ENCODE results near the gene CETN1.

CETN1 gene

DNA sequence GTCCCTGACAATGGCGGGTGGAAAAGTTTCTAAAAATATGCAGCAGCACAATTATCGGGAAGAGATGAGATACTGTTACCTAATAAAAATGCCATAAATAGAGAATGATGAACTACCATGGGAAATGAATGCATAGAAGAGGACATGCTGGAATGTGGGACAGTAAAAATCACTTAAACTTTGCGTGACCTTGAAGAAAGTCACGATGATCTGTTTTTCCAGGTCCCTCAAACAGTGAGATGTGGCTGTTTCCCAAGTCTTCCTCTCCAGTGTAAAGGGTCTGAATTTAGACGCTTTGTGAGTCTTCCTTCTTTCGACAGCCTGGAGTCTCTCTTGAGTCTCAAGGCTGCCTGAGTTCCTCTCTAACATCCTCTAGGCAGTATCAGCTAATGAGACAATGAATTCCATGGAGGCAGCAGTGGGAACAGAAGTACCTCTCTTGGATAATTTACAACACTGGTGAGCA is 18.0 kb downstream of the CETN1 start:
- CTCF ChIA-PET: interaction anchor here (0.8 to 1.8 kb wide), 3 partner anchors 17 to 235 kb away, joined by 3 to 4 read pairs (median 3); no protein-coding TSS in a partner anchor
- no peak overlapping the region for H3K27ac Mint-ChIP-seq
- no peaks in the 10 kb centered on the region for H3K36me3 Mint-ChIP-seq
- H3K9me3 Mint-ChIP-seq: no peaks in the 10 kb centered on the region
- peaks cover 35% of the 10 kb centered on the region for H3K27me3 Mint-ChIP-seq
- no peak for DNase-seq
- H3K4me3 Mint-ChIP-seq: no peak overlapping the region
- peaks cover 12% of the 10 kb centered on the region for H3K4me1 Mint-ChIP-seq

GRCh38 chr18:600107-600506 is 19.9 kb downstream of the CETN1 start:
- no peak for DNase-seq
- no peak overlapping the region for H3K27ac Mint-ChIP-seq
- CTCF ChIA-PET: no interaction called here
- H3K36me3 Mint-ChIP-seq: no peaks in the 10 kb centered on the region
- peaks cover 12% of the 10 kb centered on the region for H3K4me1 Mint-ChIP-seq
- peaks cover 35% of the 10 kb centered on the region for H3K27me3 Mint-ChIP-seq
- H3K4me3 Mint-ChIP-seq: no peak overlapping the region
- H3K9me3 Mint-ChIP-seq: no peaks in the 10 kb centered on the region

GRCh38 chr18:604771-605170 is 24.6 kb downstream of the CETN1 start:
- H3K4me1 Mint-ChIP-seq: no peaks in the 10 kb centered on the region
- peaks cover 23% of the 10 kb centered on the region for H3K27me3 Mint-ChIP-seq
- H3K36me3 Mint-ChIP-seq: no peaks in the 10 kb centered on the region
- DNase-seq: no peak
- CTCF ChIA-PET: interaction anchor here (1.3 kb wide), 1 partner anchor 234 kb away, joined by 3 read pairs; no protein-coding TSS in a partner anchor
- no peak overlapping the region for H3K4me3 Mint-ChIP-seq
- H3K9me3 Mint-ChIP-seq: no peaks in the 10 kb centered on the region
- H3K27ac Mint-ChIP-seq: no peak overlapping the region

DNA sequence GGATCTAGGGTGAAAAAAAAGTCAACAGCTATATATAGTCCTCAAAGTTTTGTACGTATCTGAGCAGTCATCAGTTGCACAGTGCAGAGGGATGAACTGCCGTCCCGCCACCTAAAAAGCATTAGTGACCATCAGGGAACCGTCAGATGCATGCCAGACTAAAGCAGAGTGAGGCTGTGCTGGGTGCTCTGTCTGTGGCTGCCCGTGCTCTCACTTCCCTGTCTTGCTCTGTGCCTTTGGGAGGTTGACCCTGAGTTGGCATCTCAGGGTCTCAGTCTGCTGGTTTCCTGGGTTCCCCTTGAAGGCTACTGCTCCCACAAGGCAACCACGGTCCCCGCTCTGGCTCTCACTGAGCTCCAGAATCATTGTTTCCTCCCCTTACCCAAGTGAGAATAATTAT is 27.8 kb downstream of the CETN1 start:
- no peak overlapping the region for H3K4me3 Mint-ChIP-seq
- no peaks in the 10 kb centered on the region for H3K36me3 Mint-ChIP-seq
- H3K27me3 Mint-ChIP-seq: peaks cover 21% of the 10 kb centered on the region
- no peaks in the 10 kb centered on the region for H3K4me1 Mint-ChIP-seq
- H3K9me3 Mint-ChIP-seq: no peaks in the 10 kb centered on the region
- no peak overlapping the region for H3K27ac Mint-ChIP-seq
- CTCF ChIA-PET: interaction anchor here (1.9 kb wide), 1 partner anchor 8 kb away, joined by 6 read pairs; no protein-coding TSS in a partner anchor
- DNase-seq: no peak

DNA sequence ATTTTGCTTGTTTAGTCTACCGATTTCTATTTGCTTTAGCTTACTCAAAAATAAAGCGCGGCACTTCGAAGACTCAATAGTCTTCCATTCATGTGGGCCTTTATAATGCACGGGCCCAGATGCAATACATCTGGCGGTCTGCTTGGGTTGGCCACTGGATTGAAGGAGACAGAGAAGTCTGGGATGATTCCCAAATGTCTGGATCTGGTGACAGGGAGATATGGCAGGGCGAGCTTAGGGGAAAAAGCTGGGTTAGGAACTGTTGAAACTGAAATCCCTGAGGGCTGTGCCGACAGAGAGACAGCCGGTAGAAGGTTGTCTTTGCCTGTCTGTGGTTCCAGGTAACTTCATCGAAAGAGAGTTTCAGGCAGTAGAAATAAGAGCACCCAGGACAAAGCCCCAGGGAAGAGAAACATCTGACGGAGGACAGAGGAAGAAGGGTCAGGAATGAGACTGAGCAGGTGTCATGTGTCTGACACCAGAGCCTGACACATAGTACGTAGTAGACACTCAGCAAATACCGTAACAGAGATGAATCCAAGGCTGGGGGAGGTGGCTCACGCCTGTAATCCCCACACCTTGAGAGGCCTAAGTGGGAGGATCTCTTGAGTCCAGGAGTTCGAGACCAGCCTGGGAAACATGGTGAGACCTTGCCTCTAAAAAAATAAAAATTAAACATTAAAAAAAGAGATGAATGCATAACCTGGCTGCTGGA is 30.2 kb downstream of the CETN1 start:
- Mint-ChIP-seq H3K4me3 (no peak overlapping the region), H3K27me3 (peaks cover 21% of the 10 kb centered on the region), H3K27ac (no peak overlapping the region), H3K36me3 (no peaks in the 10 kb centered on the region), H3K9me3 (no peaks in the 10 kb centered on the region), H3K4me1 (no peaks in the 10 kb centered on the region)
- CTCF ChIA-PET: interaction anchor here (1.7 kb wide), 1 partner anchor 13 kb away, joined by 3 read pairs; no protein-coding TSS in a partner anchor
- no peak for DNase-seq

- no peak overlapping the region for H3K27ac Mint-ChIP-seq
- CTCF ChIA-PET: interaction anchor here (1.7 kb wide), 1 partner anchor 12 kb away, joined by 3 read pairs; no protein-coding TSS in a partner anchor
- H3K27me3 Mint-ChIP-seq: peaks cover 14% of the 10 kb centered on the region
- no peaks in the 10 kb centered on the region for H3K9me3 Mint-ChIP-seq
- H3K4me3 Mint-ChIP-seq: no peak overlapping the region
- DNase-seq: no peak
- H3K4me1 Mint-ChIP-seq: no peaks in the 10 kb centered on the region
- no peaks in the 10 kb centered on the region for H3K36me3 Mint-ChIP-seq
Measured at GRCh38 chr18:612156-612555, 32.0 kb downstream of the CETN1 start.

GRCh38 chr18:614193-614592 is 34.0 kb downstream of the CETN1 start:
- Mint-ChIP-seq H3K27me3 (peaks cover 18% of the 10 kb centered on the region), H3K4me3 (no peak overlapping the region), H3K27ac (no peak overlapping the region), H3K36me3 (no peaks in the 10 kb centered on the region), H3K4me1 (no peaks in the 10 kb centered on the region), H3K9me3 (no peaks in the 10 kb centered on the region)
- no peak for DNase-seq
- CTCF ChIA-PET: interaction anchor here (1.3 to 1.4 kb wide), 2 partner anchors 11 to 217 kb away, joined by 4 to 5 read pairs; no protein-coding TSS in a partner anchor

DNA sequence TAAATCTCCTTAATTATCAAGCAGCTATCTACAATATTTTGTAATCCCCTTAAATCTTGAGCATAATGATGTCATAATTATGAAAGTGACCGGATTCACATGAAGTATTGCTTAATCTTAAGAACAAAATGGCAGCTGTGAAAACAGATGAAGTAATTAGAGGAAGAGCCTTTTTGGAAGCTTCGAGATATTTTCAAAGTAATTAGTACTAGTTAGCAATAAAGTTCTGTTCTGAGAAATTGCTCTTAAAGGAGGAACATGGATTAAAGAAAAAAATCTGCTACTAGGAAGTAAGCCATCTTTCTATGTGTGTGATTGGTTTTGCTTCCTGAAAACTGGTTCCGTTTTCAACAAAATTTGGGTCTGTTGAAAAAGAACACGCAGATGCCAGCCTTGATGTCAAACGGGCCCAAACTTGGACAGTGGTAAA is 34.9 kb downstream of the CETN1 start:
- no peak for DNase-seq
- Mint-ChIP-seq H3K36me3 (no peaks in the 10 kb centered on the region), H3K4me3 (no peak overlapping the region), H3K27me3 (peaks cover 26% of the 10 kb centered on the region), H3K27ac (no peak overlapping the region), H3K4me1 (no peaks in the 10 kb centered on the region), H3K9me3 (no peaks in the 10 kb centered on the region)
- CTCF ChIA-PET: interaction anchor here (0.9 to 2.4 kb wide), 7 partner anchors 8 to 225 kb away, joined by 4 to 9 read pairs (median 4); no protein-coding TSS in a partner anchor

- Mint-ChIP-seq H3K36me3 (no peaks in the 10 kb centered on the region), H3K4me3 (no peak overlapping the region), H3K4me1 (no peaks in the 10 kb centered on the region), H3K9me3 (no peaks in the 10 kb centered on the region), H3K27ac (no peak overlapping the region), H3K27me3 (peaks cover 26% of the 10 kb centered on the region)
- DNase-seq: no peak
- CTCF ChIA-PET: interaction anchor here (0.6 to 2.4 kb wide), 8 partner anchors 8 to 335 kb away, joined by 3 to 9 read pairs (median 4); no protein-coding TSS in a partner anchor
Measured at GRCh38 chr18:615773-616172, 35.6 kb downstream of the CETN1 start.

GRCh38 chr18:616380-616995 is 36.3 kb downstream of the CETN1 start:
- Mint-ChIP-seq H3K36me3 (no peaks in the 10 kb centered on the region), H3K4me1 (no peaks in the 10 kb centered on the region), H3K27me3 (peaks cover 21% of the 10 kb centered on the region), H3K4me3 (no peak overlapping the region), H3K27ac (no peak overlapping the region), H3K9me3 (no peaks in the 10 kb centered on the region)
- no peak for DNase-seq
- CTCF ChIA-PET: interaction anchor here (0.7 to 2.4 kb wide), 6 partner anchors 8 to 226 kb away, joined by 3 to 8 read pairs (median 4); no protein-coding TSS in a partner anchor

DNA sequence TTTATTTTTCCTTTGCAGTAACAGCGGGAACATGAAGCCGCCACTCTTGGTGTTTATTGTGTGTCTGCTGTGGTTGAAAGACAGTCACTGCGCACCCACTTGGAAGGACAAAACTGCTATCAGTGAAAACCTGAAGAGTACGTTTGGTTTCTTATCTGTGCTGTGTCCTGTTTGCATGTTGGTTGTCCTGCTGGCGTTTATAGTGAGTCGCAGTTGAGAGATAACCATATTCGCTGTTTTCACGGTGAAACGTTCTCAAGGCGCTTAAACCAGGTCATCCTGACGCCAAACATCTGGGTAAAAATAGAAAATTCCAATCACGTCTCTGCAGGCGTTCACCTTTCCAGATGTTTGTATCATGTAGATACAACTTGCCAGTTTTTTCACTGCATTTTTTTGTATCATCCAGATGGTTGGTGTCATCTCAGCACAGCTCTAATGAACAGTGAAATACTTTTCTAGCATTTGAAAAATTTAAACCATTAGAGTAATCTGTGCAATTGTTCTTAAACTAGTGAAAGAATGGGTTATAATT is 37.9 kb downstream of the CETN1 start:
- H3K4me1 Mint-ChIP-seq: no peaks in the 10 kb centered on the region
- H3K9me3 Mint-ChIP-seq: no peaks in the 10 kb centered on the region
- DNase-seq: no peak
- H3K27me3 Mint-ChIP-seq: peaks cover 16% of the 10 kb centered on the region
- H3K4me3 Mint-ChIP-seq: no peak overlapping the region
- no peak overlapping the region for H3K27ac Mint-ChIP-seq
- H3K36me3 Mint-ChIP-seq: no peaks in the 10 kb centered on the region
- CTCF ChIA-PET: interaction anchor here (0.6 to 2.2 kb wide), 8 partner anchors 10 to 222 kb away, joined by 3 to 7 read pairs (median 3); no protein-coding TSS in a partner anchor

GRCh38 chr18:618618-619017 is 38.4 kb downstream of the CETN1 start:
- CTCF ChIA-PET: interaction anchor here (0.8 to 2.2 kb wide), 6 partner anchors 16 to 221 kb away, joined by 3 to 7 read pairs (median 3); no protein-coding TSS in a partner anchor
- no peak overlapping the region for H3K4me3 Mint-ChIP-seq
- H3K27ac Mint-ChIP-seq: no peak overlapping the region

DNA sequence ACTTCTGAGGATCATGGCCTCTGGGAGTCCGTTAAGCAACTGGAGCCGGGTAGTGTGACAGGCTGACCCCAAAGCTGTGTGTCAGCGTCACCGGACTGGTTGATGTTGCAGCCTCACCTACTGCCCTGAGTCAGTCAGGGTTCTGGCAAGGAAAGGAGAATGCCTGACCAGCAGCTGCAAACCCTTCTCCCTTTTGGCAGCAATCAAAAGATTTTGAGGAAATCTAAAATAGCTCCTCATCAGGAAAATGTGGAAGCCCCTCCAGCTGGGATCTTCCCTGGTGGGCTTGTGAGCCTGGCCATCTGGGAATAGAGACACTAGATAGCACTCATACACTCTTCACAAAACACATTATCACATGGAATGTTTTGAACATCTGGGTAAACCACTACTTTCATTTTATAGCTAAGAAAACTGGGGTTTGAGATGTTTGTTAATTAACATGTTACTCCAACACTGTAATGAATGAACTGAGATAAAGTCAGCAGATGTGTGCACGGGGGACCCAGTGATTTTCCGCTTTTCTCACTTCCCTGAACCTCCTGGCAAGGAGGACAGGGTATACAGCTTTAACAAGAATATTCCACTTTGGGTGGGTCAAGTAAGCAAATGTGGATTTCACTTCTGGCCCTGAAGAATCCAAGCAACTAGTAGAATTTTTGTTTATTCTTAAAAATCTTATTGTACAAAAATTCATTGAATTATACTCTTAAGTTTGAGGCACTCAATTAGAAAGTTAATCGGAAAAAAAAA is 41.3 kb downstream of the CETN1 start:
- Mint-ChIP-seq H3K27me3 (peaks cover 26% of the 10 kb centered on the region), H3K9me3 (no peaks in the 10 kb centered on the region), H3K36me3 (no peaks in the 10 kb centered on the region), H3K4me3 (no peak overlapping the region), H3K4me1 (no peaks in the 10 kb centered on the region), H3K27ac (no peak overlapping the region)
- no peak for DNase-seq
- CTCF ChIA-PET: interaction anchor here (1.2 to 7.3 kb wide), 3 partner anchors 8 to 211 kb away, joined by 4 to 89 read pairs (median 9); partner anchors contain the start of gene ENOSF1

More at GRCh38 chr18:618618-619017, 38.4 kb downstream of the CETN1 start:
- H3K27me3 Mint-ChIP-seq: peaks cover 20% of the 10 kb centered on the region
- no peak for DNase-seq
- no peaks in the 10 kb centered on the region for H3K9me3 Mint-ChIP-seq
- H3K36me3 Mint-ChIP-seq: no peaks in the 10 kb centered on the region
- H3K4me1 Mint-ChIP-seq: no peaks in the 10 kb centered on the region
